Tibial nerve (tissue), 4 donors: ENCODE measurements around the gene E2F4.

Experiments used
- EP300 ChIP-seq, 2 donors: sonication (generic); formaldehyde crosslinking; IDR thresholded peaks; one replicate each; pipeline ENCODE4 v1.6.1; 2017; ENCODE audit warnings: antibody characterized with exemption in 2 of 2, mild to moderate bottlenecking in 1 of 2
- POLR2A ChIP-seq, 2 donors: fragments of 450-650 bp; IDR thresholded peaks; one replicate each; pipeline ENCODE4 v1.6.1; 2017; ENCODE audit warnings: antibody characterized with exemption in 2 of 2, mild to moderate bottlenecking in 2 of 2, moderate library complexity in 2 of 2
- TF ChIP-seq, protein P1 (sequence below), 5 experiments: fragments of 200-600 bp in 3 of 5; fragments of 450-650 bp in 2 of 5; sonication (generic) in 3 of 5; IDR thresholded peaks; one replicate each; pipeline ENCODE4 v1.5.1; 2016 to 2019; ENCODE audit warnings: antibody characterized with exemption in 5 of 5, mild to moderate bottlenecking in 3 of 5, moderate library complexity in 2 of 5

DNA sequence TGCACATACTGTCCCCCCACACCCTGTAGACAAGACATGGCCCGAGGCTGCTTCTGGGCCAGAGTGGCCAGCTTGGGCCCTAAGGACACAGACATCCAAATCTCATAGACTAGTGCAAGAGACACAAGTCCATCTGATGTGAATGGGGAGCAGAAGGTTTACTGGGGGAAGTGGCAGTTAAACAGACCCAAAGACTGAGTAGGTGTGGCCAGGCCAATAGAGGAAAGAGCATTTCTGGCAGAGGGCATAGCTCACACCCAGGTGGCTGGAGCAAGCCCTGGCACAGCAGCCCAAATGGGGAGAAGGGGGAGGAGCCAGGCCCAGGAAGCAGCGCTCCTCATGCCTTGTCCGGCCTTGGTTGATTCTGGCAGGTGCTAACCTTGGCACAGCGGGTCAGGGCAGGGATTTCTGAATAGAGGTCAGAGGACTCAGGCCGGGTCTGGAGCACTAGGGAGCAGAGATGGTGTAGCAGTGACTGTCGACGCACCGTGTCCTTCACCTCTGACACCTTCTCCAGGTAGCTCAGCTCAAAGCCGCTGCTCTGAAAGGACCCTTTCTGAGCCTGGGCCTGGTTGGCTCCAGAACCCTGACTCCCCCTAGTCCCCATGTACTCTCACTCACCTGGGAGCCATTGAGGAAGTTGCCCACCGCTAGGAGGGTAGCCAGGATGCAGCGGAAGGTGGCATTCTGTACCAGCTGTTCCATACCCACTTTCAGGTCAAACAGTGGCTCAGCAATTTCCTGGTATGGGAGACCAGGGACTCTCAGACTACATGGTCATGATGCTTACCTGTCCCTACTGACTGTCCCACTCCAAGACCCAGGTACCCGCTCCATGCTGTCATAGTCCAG, 39.1 kb downstream of the E2F4 start:
- TF ChIP-seq, protein P1, sequence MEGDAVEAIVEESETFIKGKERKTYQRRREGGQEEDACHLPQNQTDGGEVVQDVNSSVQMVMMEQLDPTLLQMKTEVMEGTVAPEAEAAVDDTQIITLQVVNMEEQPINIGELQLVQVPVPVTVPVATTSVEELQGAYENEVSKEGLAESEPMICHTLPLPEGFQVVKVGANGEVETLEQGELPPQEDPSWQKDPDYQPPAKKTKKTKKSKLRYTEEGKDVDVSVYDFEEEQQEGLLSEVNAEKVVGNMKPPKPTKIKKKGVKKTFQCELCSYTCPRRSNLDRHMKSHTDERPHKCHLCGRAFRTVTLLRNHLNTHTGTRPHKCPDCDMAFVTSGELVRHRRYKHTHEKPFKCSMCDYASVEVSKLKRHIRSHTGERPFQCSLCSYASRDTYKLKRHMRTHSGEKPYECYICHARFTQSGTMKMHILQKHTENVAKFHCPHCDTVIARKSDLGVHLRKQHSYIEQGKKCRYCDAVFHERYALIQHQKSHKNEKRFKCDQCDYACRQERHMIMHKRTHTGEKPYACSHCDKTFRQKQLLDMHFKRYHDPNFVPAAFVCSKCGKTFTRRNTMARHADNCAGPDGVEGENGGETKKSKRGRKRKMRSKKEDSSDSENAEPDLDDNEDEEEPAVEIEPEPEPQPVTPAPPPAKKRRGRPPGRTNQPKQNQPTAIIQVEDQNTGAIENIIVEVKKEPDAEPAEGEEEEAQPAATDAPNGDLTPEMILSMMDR (IDR thresholded peaks at IDR 0.05) = no peak
- no peak for TF ChIP-seq POLR2A (IDR thresholded peaks at IDR 0.05)
- TF ChIP-seq EP300 (IDR thresholded peaks at IDR 0.05) = no peak
